Thoracic aorta (tissue), 2 donors: ENCODE data around the gene IPP. TPM values are rescaled to one million over a fixed set of nuclear protein-coding genes. Genes with fewer than 3 reads are reported as not detected.
"Not testable (repeated sequence)": the region's sequence is repeated elsewhere in the genome, so short reads cannot be mapped to it uniquely, and the experiment has no call there.

Experiments
- ATAC-seq: fragments of 150-250 bp; one replicate; pipeline ENCODE4 v1.8.0; 2017; ENCODE audit warnings: low read depth; ENCODE audit not compliant: insufficient number of reproducible peaks, low FRiP score
- DNase-seq: peaks from one replicate; pipeline ENCODE4 v3.0.0-alpha.2; 2020; ENCODE audit warnings: low spot score
- H3K27ac ChIP-seq, 2 donors: fragments of 200-600 bp; sonication (generic); 1 replicate in 1 of 2; 2 replicates in 1 of 2; pipeline ENCODE4 v1.5.1; 2016; ENCODE audit warnings: mild to moderate bottlenecking in 2 of 2, moderate library complexity in 2 of 2
- H3K27me3 ChIP-seq: fragments of 200-600 bp; sonication (generic); replicated peaks from 2 replicates; pipeline ENCODE4 v1.6.0; 2016; ENCODE audit warnings: mild to moderate bottlenecking; ENCODE audit not compliant: insufficient read depth
- H3K36me3 ChIP-seq: fragments of 200-600 bp; sonication (generic); one replicate; pipeline ENCODE4 v1.5.1; 2016
- H3K4me1 ChIP-seq, 2 donors: fragments of 200-600 bp; sonication (generic); 1 replicate in 1 of 2; 2 replicates in 1 of 2; pipeline versions ENCODE4 v1.5.1 to v1.6.0; 2016; ENCODE audit warnings: low read depth in 2 of 2, mild to moderate bottlenecking in 1 of 2; ENCODE audit not compliant: control insufficient read depth in 1 of 2
- H3K4me3 ChIP-seq: fragments of 200-600 bp; sonication (generic); 2 replicates; pipeline ENCODE4 v1.5.1; 2016; ENCODE audit warnings: mild to moderate bottlenecking
- H3K9me3 ChIP-seq: fragments of 200-600 bp; sonication (generic); 2 replicates; pipeline ENCODE4 v1.5.1; 2016
- CTCF ChIP-seq: fragments of 200-600 bp; sonication (generic); IDR thresholded peaks from one replicate; pipeline ENCODE4 v1.5.1; 2019; ENCODE audit warnings: antibody characterized with exemption
- total RNA-seq, 2 donors: library from RNA; depleted of rRNA; stranded (reverse); fragments of >200 nt; gene quantifications; one replicate each; pipeline versions ENCODE4 v1.1.0 to v1.2.3, GENCODE V29; 2016

IPP gene
- total RNA-seq, 2 donors from 2014 or later, result 6.9 to 10.2 TPM

DNA sequence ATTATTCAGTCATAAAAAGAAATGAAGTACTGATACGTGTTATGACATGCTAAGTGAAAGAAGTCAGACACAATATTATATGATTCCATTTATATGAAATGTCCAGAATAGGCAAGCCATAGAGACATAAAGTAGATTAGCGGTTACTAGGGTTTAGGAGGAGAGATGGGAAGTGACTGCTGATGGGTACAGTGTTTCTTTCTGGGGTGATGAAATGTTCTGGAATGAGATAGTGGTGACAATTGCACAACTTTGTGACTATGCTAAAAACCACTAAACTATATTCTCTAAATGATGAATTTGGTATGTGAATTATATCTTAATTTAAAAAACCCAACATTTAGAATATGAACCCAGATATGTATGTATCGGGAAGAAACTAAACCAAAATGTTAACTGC lies 27.6 kb downstream of the IPP start:
- ATAC-seq (no peak), DNase-seq (no peak)
- Histone ChIP-seq H3K36me3 (no peaks in the 10 kb centered on the region), H3K27me3 (no peaks in the 10 kb centered on the region), H3K9me3 (no peaks in the 10 kb centered on the region), H3K27ac (no peak overlapping the region), H3K4me3 (no peak overlapping the region), H3K4me1 (no peaks in the 10 kb centered on the region)
- no peak for TF ChIP-seq CTCF

DNA sequence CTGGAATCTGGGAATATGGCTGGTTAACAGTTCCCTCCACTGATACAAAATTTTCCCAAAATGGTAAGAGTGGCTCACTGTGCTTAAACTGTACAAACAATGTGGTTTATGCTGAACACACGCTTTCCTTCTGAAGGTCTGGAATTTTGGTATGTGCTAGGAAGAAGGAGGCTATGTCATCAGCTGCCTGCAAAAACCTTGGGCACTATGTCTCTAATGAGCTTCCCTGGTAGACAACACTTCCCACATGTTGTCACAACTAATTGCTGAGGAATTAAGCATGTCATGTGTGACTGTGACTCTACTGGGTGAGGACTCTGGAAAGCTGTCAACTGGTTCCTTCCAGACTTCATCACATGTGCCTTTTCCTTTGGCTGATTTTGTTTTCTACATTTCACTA lies 29.2 kb downstream of the IPP start:
- Histone ChIP-seq H3K27ac (no peak overlapping the region), H3K27me3 (no peaks in the 10 kb centered on the region), H3K4me1 (no peaks in the 10 kb centered on the region), H3K9me3 (no peaks in the 10 kb centered on the region), H3K4me3 (no peak overlapping the region), H3K36me3 (no peaks in the 10 kb centered on the region)
- DNase-seq, result no peak
- ATAC-seq, result no peak
- TF ChIP-seq CTCF, result no peak

GRCh38 chr1:45718289-45718688 lies 32.2 kb downstream of the IPP start:
- Histone ChIP-seq H3K27ac (no peak overlapping the region), H3K9me3 (no peaks in the 10 kb centered on the region), H3K36me3 (no peaks in the 10 kb centered on the region), H3K27me3 (no peaks in the 10 kb centered on the region), H3K4me3 (no peak overlapping the region), H3K4me1 (no peaks in the 10 kb centered on the region)
- no peak for ATAC-seq
- TF ChIP-seq CTCF, result no peak
- DNase-seq, result no peak

DNA sequence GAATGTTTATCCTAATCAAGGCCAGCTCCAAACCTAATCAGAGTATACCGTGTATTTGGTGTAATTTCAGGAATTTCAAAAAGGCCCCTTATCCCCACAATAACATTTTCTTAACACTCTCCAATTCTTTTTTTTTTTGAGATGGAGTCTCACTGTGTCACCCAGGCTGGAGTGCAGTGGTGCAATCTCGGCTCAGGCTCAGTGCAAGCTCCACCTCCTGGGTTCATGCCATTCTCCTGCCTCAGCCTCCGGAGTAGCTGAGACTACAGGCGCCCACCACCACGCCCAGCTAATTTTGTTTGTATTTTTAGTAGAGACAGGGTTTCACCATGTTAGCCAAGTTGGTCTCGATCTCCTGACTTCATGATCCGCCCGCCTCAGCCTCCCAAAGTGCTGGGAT lies 33.1 kb downstream of the IPP start:
- not testable (repeated sequence) for H3K36me3 ChIP-seq, ATAC-seq, DNase-seq

GRCh38 chr1:45716700-45717099 lies 33.8 kb downstream of the IPP start:
- no peak for DNase-seq
- no peak for TF ChIP-seq CTCF
- no peak overlapping the region for H3K27ac ChIP-seq
- no peak for ATAC-seq
- H3K36me3 ChIP-seq, result no peaks in the 10 kb centered on the region
- no peaks in the 10 kb centered on the region for H3K4me1 ChIP-seq
- no peaks in the 10 kb centered on the region for H3K27me3 ChIP-seq
- H3K4me3 ChIP-seq, result no peak overlapping the region
- H3K9me3 ChIP-seq, result no peaks in the 10 kb centered on the region

More for the DNA sequence above, 33.1 kb downstream of the IPP start:
- not testable (repeated sequence) for H3K9me3 ChIP-seq, H3K4me1 ChIP-seq, H3K4me3 ChIP-seq, H3K27me3 ChIP-seq, H3K27ac ChIP-seq

DNA sequence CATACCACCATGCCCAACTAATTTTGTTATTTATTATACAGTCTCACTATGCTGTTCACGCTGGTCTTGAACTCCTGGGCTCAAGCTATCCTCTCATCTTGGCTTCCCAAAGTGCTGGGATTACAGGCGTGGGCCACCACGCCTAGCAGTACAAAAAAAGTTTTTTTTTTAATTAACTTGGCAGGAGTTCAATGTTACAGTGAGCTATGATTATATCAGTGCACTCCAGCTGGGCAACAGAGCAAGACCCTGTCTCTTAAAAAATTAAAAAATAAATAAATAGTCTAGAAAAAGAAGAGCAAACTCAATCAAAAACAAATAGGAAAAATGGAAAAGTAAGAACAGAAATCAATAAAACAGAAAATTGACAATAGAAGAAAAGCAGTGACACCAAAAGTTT lies 36.7 kb downstream of the IPP start:
- no peak for ATAC-seq
- H3K4me1 ChIP-seq, result no peaks in the 10 kb centered on the region
- H3K27me3 ChIP-seq, result no peaks in the 10 kb centered on the region
- no peak for TF ChIP-seq CTCF
- H3K36me3 ChIP-seq, result peaks cover under 1% of the 10 kb centered on the region
- H3K4me3 ChIP-seq, result no peak overlapping the region
- no peak overlapping the region for H3K27ac ChIP-seq
- DNase-seq, result no peak
- H3K9me3 ChIP-seq, result no peaks in the 10 kb centered on the region
